Left forelimb (tissue), 1 donor: Measurements from ENCODE around the gene ZBTB47.

ENCODE experiments used
- DNase-seq: peaks from one replicate; pipeline ENCODE4 v3.0.0-alpha.2; 2018; ENCODE audit warnings: low spot score

The ZBTB47 gene

DNA sequence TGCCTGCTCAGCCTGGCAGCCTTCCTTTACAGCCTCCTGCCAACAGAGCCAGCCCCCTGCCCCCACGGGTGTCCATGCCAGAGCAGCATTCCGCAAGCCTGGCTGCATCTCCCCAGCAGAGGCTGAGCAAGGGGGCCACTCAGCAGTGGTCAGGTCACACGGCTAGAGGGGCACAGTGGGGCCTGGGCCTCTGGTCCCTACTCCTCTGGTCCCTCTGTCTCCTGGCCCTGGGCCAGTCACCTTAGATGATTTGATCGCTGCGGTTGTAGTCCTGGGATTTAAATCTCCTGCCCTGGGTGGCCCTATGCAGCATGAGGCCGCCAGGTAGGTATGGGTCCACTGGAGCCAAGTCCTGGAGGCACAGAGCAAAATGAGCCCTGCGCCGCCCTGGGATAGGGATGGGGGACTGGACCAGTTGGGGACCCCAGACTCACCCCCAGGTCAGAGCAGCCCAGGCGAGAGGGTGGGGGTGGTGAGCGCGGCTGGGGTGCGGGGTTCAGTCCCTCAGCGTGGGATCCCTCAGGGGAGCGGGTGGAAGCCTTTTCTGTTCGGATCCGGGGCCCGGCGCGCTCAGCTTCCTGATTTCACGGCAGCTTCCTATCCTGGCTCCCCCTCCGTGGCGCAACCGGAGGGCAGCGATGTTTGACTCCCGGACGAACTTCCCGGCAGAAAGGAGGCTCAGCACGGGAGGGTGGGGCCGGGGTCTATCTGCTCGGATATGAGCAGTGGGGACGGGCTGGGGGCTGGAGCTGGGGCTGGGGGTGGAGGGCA, at the start of gene ZBTB47:
Gene ZBTB47, plus strand, starts transcription at position 138 of the 771 bp plus-strand sequence. CDS start 4,659 bp downstream, outside the sequence.
- DNase-seq: peak; percentile 77

DNA sequence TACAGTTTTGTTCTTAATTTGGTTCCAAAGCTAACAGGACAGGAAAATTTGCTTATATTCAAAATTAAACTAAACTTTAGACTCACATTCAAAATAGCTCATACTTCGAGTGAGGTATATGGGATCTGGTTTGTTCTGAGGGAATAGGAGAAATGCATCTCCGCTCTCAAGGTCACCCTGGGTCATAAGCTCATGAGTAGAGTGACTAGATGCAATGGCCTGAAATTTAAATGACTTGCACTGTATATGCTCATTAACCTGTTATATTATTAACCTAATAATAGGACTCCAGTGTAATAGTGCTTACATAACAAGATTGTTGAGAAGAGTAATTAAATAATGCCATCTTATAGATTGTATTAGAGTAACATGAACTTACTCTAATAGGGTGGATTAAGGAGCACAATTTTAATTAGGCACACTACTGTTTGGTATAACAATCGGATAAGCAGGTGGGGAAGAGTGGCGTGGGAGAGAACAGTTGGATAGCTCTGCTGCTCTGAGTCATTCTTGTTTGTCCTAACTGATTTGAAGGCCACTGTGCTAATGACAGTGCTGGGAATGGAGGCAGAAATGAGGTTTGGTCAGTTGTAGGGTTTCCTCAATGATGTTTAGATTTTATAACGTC, 47.8 kb upstream of the ZBTB47 start:
- DNase-seq: no peak

DNA sequence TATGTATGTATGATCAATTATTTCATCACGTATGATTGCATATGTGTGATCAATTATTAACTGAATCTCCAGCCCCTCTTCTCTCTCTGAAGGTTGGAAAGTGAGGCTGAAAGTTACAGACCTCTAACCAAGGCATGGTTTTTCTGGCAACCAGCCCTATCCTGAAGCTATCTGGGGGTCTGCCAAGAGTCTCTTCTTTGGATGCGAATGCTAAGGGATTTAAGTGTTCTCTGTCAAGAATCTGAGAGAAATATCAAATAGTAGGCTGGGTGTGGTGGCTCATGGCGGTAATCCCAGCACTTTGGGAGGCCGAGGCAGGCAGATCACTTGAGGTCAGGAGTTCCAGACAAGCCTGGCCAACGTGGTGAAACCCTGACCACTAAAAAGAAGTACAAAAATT, 44.9 kb upstream of the ZBTB47 start:
- DNase-seq: no peak

DNA sequence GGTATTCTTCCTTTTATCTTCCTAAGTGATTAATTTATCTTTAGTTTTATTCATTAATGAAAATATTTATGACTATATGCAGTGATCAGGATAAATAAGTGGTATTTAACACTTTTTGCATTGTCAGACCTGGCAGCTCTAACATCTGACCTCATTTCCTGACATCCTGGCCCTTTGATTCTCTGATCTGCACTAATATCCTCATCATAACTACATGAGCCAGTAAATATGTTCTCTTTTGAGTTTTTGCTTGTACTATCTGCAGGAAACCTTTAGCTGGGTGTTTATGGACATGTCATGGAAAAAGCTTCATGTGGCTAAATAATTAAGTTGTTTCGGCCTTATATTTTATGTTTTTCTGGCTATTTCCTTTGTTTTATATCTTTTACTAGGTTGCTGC, 42.5 kb upstream of the ZBTB47 start:
- no peak for DNase-seq

DNA sequence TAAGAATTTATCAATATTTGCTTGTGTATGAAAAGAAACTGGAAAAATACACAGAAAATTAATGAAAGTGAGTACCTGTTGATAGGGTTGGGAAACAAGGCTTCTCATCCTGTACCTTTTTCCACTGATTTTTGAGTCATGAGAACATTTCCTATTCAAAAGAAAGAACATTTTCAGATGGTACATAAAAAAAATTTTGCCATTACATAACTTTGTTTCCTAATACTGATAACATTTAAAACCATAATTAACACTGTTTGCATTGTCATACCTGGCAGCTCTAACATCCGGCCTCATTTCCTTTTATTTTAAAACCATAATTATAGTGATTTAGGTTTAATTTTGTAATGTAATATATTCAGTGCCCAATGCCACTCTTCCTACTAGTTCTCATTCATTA, 41.3 kb upstream of the ZBTB47 start:
- no peak for DNase-seq

DNA sequence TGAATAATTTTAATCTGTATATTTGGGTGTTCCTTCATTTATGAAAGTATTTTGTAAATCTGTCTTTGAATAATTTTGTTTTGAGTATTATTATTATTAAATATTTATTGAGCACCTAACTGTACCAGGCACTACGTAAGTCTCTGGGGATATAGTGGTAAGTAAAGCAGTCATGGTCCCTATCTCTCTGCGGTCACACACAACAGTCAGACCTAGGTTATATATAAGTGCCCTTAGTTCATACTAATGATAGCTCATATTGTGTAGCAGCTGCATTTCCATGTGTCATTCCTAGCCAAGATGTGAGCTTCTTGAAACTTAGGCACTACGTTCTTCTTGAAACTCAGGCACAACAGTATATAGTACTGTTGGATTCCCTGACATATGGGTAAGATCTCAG, 40.6 kb upstream of the ZBTB47 start:
- DNase-seq: no peak

DNA sequence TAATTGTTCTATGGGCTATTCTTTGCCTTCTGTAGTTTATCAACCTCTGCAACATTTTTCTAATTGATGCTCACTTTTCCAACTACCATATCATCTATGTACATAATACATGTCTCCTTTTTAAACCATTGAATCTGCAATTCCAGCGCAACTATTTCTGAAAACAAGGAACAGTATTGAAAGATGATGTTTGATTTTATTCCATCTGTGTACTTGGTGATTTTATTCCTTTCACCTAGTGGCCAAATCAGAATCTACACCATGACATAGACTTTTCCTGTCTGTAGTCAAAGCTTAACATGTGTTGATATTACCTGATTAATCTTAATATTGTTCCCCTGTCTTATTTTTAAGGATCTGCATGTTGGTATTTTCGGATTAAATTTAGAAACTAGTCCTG, 40.0 kb upstream of the ZBTB47 start:
- no peak for DNase-seq

DNA sequence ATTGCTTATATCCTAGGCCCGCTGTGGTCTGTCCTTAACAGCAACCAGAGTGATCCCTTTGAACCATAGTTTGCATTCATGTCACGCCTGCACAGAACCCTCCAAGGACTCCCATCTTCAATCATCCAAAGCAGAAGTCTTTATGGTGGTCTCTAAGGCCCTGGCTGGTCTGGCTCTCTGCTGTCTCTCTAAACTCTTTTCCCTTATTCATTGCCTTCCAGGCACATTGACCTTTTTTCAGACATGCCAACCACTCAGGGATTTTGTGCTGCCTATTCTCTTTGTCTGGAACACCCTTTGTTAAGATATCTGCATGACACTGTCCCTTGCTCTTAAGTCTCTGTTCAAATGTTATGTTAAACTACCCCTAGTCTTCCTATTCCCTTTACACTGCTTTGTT, 21.9 kb upstream of the ZBTB47 start:
- no peak for DNase-seq

DNA sequence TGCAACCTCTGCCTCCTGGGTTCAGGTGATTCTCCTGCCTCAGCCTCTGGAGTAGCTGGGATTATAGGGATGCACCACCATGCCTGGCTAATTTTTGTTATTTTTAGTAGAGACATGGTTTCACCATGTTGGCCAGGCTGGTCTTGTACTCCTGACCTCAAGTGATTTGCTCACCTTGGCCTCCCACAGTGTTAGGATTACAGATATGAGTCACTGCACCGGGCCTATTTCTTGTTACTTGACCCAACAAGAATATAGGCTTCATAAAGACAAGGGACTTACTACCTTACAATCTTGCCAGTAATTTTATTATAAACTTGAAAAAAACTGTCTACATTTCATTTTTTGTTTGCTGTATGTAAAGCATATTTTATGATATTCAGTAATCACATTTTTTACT, 21.4 kb upstream of the ZBTB47 start:
- no peak for DNase-seq

DNA sequence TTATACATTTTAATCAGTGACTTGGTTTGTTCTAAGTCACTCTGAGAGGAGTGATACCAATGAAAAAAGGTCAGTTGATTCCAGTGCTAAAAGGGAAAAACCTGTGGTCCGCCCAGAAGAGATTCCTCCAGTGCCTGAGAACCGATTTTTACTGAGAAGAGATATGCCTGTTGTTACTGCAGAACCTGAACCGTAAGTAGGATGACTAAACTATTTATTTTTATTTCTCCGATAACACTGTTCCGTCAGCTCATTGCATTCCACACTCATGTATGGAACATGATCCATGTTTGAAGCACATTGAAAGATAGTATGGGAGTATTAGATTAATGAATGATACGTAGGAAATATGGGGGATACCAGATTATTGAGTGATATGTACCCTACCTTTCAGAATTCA, 20.0 kb upstream of the ZBTB47 start:
- no peak for DNase-seq

DNA sequence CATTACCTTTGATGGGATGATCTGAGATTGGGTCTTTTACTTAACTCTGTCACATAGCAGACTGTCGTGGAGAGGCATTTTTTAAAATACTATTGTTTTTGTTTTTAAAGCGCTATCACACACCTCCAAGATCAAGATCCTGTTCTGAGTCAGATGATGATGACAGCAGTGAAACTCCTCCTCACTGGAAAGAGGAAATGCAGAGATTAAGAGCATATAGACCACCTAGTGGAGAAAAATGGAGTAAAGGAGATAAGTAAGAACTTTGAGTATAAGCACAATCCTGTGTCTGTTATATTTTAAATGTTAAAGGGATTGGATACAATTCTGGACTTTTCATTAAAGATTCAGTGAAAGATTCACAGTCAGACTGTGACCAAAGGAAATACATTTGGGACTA, 18.4 kb upstream of the ZBTB47 start:
- no peak for DNase-seq

DNA sequence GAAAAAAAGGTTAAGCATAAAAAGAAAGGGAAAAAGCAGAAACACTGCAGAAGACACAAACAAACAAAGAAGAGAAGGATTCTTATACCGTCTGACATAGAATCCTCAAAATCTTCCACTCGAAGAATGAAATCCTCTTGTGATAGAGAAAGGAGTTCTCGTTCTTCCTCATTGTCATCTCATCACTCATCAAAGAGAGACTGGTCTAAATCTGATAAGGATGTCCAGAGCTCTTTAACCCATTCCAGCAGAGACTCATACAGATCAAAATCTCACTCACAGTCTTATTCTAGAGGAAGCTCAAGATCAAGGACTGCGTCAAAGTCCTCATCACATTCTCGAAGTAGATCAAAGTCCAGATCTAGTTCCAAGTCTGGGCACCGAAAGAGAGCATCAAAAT, 16.5 kb upstream of the ZBTB47 start:
- DNase-seq: no peak

DNA sequence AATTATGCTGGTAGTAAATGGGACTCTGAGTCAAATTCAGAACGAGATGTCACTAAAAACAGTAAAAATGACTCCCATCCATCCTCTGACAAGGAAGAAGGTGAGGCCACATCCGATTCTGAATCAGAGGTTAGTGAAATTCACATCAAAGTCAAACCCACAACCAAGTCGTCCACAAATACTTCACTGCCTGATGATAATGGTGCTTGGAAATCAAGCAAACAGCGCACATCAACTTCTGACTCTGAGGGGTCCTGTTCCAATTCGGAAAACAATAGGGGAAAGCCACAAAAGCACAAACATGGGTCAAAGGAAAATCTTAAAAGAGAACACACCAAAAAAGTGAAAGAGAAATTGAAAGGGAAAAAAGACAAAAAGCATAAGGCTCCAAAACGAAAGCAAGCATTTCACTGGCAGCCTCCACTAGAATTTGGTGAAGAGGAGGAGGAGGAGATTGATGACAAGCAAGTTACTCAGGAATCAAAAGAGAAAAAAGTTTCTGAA, 15.1 kb upstream of the ZBTB47 start:
- no peak for DNase-seq

DNA sequence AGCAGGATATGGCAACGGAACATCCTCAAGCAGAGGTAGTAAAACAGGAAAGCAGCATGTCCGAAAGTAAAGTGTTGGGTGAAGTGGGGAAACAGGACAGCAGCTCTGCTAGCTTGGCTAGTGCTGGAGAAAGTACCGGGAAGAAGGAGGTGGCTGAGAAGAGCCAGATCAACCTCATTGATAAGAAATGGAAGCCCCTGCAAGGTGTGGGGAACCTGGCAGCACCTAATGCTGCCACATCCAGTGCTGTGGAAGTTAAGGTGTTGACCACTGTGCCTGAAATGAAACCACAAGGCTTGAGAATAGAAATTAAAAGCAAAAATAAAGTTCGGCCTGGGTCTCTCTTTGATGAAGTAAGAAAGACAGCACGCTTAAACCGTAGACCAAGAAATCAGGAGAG, 14.3 kb upstream of the ZBTB47 start:
- no peak for DNase-seq

DNA sequence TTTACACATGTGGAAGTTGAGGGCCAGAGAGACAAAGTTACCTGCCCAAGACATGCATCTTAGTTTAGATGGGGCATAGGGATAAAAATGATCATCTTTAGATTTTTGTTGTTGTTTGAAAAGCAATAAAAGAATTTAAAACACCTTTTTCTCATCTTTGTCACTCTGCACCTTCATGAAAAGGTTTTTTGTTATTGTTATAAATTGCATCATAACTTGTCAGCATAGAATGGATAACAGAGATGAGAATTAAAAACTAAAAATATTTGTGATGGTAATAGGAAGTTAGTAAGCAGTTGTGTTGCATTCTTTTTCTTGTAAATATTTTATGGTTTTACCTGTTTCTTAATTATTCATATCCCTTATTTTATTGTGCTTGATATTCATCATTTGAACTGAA, 13.4 kb upstream of the ZBTB47 start:
- no peak for DNase-seq

DNA sequence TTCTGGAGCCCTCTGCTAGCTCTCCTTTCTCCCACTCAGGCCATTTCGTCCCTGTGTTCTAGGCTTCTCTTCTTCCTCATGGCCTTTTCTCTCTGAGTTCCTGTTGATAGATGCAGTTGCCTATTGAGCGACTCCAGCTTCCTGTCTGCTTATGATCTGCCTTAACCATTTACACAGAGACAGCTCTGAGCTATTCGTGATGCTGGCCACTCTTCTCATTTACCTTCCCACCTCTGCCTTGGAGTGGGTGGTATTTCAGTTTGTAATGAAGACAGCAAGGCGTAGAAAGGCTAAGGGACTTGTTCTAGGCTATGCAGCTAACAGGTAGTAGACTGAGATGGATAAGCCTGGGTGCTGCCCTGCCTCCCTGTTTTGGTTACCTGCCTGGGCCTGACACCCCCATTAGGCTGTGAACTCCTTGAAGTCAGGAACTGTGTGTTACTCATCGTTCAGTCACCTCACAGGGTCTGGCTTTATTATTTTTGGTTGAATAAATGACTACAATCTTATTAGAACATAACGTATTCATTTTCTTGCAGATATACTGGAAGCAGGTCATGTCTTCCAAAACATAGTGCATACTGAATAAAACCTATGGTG, 12.6 kb upstream of the ZBTB47 start:
- DNase-seq: no peak

DNA sequence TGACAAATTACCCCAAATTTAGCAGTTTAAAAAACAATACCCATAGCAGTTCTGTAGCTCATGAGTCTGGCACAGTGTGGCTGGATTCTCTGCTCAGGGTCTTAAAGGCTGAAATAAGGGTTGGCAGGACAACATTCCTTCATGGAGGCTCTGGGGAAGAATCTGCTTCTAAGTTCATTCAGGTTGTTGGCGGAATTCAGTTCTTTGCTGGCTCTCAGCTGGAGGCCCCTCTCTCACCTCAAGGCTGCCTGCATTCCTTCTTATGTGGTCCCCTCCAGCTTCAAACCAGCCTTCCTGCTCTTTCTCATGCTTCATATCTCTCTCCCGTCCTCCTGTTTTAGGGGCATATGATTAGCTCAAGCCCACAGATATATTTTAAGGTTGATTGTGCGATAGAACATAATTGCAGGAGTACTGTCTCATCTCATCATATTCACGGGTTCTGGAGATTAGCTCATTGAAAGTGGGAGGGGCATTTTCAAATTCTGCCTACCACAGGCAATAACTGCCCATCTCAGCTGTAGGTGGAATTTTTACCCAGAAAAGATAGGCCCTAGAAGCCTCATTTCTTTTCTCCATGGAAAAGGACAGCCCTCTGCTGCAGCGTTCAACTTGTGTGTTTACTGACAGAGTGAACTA, 5.6 kb upstream of the ZBTB47 start:
- no peak for DNase-seq

DNA sequence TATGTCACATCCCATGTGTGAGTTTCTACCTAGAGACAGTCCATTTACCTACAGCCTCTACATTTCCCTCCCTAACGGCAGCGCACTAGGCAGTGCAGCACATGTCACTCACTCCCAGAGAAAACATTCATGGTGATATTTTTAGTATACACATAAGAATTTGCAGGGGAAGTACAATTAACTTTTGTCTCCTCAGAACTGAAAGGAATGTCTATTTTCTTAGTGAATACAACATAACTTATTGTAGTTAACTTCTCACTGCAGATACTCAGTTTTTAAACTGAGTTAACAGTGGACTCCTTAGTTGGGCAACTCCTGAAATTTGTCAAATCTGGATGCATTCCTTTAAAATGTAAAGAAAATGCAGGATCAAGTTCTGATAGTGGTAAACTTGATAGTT, 4.5 kb upstream of the ZBTB47 start:
- DNase-seq: no peak

DNA sequence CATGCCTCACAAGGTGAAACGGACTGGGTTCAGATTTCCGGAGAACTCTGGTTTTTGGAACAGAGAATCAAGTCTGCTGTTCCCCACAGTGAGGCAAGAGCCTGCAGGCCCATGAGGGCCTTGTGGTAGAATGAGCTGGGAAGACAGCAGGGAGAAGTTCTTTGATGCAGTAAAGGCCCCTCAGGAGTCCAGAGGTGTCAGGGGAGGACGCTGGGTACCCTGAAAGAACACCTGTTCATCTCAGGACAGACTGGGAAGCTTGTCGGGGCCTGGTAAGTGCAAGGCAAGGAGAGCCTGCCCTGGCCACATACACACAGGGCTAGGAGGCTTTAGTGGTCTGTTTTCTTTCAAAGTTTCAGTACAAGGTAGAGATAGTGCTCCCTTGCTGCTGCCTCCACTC, 3.7 kb upstream of the ZBTB47 start:
- no peak for DNase-seq

DNA sequence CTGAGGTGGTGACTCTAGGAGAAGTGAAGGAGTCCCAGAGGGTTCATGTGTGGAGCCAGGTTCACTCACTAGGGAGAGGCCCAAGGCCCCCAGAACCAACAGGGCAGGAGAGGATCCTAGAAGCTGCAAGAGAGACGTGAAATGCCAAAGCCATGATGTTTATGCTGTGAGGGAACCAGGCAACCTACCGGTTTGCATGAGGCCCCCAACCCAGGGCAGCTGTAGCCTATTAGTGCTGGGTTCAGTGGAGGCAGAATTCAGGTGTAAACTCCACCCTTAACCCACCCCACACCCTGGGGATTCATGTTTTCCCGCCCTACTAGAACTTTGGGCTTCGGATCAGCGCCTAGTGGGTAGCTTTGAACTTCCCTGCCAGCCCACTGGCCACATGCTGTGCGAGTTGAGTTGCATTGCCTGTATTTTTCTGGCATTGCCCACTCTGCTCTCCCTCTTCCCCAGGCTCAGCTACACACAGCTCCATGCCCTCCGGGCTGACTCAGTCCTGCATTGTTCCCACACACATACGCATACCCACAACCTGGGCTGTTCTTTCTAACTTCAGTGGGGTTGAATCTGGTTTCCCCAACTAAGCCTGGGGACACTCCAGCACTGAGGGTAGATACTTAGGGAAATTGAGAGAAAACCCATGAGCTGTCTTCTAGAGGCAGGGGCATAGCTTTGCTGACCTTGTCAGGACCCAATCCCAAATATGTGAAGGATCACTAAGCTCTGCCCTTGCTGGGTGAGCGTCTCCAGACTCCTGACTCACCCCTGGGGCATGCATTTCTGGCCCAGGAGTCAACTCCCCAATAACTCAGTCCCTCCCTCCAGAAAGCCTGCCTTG, 2.0 kb upstream of the ZBTB47 start:
- no peak for DNase-seq

DNA sequence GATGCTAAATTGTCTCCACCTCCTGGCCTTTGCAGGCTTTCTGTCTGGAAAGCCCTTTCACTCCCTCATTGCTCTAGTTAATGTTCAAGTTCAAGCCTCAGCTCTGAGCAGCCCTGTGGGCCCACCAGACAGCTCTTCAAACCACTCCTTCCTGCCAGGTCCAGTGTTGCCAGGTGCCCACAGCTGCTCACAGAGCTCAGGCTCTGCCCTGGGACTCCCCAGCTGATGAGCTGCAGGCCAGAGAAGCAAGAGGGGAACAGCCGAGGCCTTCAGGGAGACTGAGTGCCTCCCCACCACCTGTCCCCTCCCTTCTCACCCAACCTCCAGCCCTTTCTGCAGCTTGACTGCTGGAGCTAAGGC, 1.3 kb upstream of the ZBTB47 start:
- DNase-seq: no peak
